Breast epithelium (tissue), 4 donors: ENCODE results near the gene CCDC7. TPM values are rescaled to one million over a fixed set of nuclear protein-coding genes. Genes with fewer than 3 reads are reported as not detected.
"Not testable (repeated sequence)": the region's sequence is repeated elsewhere in the genome, so short reads cannot be mapped to it uniquely, and the experiment has no call there.

Experiments
- DNase-seq, 2 donors: peaks; one replicate each; pipeline ENCODE4 v3.0.0-alpha.2; 2019; ENCODE audit warnings: low spot score in 2 of 2
- H3K27ac ChIP-seq, 2 donors: fragments of 200-600 bp; sonication (generic) in 1 of 2; one replicate each; pipeline ENCODE4 v1.5.1; 2016 to 2019; ENCODE audit warnings: mild to moderate bottlenecking in 1 of 2
- H3K27me3 ChIP-seq, 2 donors: fragments of 200-600 bp; sonication (generic) in 1 of 2; one replicate each; pipeline versions ENCODE4 v1.5.1 to v1.6.0; 2017 to 2019; ENCODE audit warnings: control low read depth in 1 of 2, mild to moderate bottlenecking in 1 of 2
- H3K36me3 ChIP-seq: fragments of 200-600 bp; one replicate; pipeline ENCODE4 v1.5.1; 2019
- H3K4me1 ChIP-seq, 2 donors: fragments of 200-600 bp; sonication (generic); one replicate each; pipeline ENCODE4 v1.5.1; 2016 to 2019; ENCODE audit warnings: control low read depth in 1 of 2
- H3K4me3 ChIP-seq, 3 donors: fragments of 200-600 bp; sonication (generic); 1 replicate in 2 of 3; 2 replicates in 1 of 3; pipeline ENCODE4 v1.5.1; 2016 to 2019; ENCODE audit warnings: mild to moderate bottlenecking in 3 of 3, moderate library complexity in 2 of 3
- H3K9me3 ChIP-seq, 2 donors: fragments of 200-600 bp; sonication (generic) in 1 of 2; one replicate each; pipeline ENCODE4 v1.5.1; 2016 to 2019; ENCODE audit warnings: control low read depth in 1 of 2
- CTCF ChIP-seq, 3 donors: fragments of 450-650 bp; IDR thresholded peaks; one replicate each; pipeline ENCODE4 v1.5.1; 2016 to 2017; ENCODE audit warnings: antibody characterized with exemption in 3 of 3, mild to moderate bottlenecking in 3 of 3, moderate library complexity in 3 of 3
- POLR2A ChIP-seq: fragments of 450-650 bp; IDR thresholded peaks from one replicate; pipeline ENCODE4 v1.6.1; 2016; ENCODE audit warnings: antibody characterized with exemption, mild to moderate bottlenecking, moderate library complexity
- POLR2AphosphoS5 ChIP-seq, 3 donors: sonication (generic); formaldehyde crosslinking; IDR thresholded peaks; one replicate each; pipeline ENCODE4 v1.6.1; 2017; ENCODE audit warnings: antibody characterized with exemption in 3 of 3
- intact Hi-C: fragments of 100-400 bp; cut with DNase I; formaldehyde crosslinking; loops from one replicate; pipeline ENCODE4 v1.15.1; 2023; ENCODE audit warnings: low total_unique reads
- total RNA-seq, 3 donors: library from RNA; depleted of rRNA; stranded (reverse); fragments of >200 nt; gene quantifications; one replicate each; pipeline ENCODE4 v1.1.0, GENCODE V29; 2016

CCDC7 gene
- 10 to 100 TPM; 16.3 to 46.7 (median 34.7) TPM for total RNA-seq

DNA sequence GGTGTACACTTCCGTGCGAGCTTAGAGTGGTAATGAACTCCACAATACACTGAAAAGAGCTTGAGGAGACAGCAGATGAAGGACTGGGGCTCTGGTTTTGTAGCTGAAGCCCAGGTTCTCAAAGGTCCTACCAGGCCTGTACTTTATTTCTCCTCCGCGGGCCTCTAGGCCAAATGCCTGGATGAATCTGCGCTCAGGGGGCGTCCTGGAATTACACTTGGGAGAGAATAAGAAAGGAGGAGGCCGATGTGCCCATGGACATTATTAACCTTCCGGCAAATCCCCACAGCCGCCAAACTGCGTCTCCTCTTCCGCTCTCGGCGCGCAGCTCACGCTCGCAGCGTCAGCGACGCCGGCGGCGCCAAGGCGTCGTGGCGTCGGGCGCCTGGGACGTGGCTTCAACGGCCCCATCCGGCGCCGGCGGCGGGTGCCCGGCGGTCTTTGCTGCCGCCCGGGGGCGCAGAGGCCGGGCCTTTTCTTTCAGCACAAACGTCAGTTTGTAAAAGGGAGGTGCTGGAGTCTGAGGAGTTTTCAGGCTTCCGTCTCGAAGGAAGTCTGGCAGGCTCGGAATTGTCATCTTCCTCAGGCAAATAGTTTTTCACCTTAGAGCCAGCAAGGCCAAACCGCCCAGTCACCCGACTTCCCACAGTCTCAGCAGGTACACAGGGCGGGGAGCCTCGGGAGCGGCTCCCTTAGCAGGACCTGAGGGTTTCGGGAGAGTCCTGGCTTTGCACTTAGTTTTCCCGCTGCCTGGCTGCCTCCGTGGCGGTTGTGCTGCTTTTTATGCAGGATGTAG, at the start of gene CCDC7:
Gene CCDC7, plus strand, starts transcription at position 401 of the 796 bp plus-strand sequence. CDS start 5,503 bp downstream, outside the sequence.
- Histone ChIP-seq H3K9me3 (no peaks in the 10 kb centered on the region), H3K27me3 (no peaks in the 10 kb centered on the region), H3K4me1 (no peaks in the 10 kb centered on the region), H3K36me3 (no peaks in the 10 kb centered on the region), H3K4me3 (peak within 1 kb of the TSS; percentile 69 to 79 (median 78)), H3K27ac (peak within 1 kb of the TSS; percentile 94 to 95)
- intact Hi-C loops: no loop called here
- DNase-seq: peak; percentile 44 to 68
- TF ChIP-seq CTCF (IDR thresholded peaks at IDR 0.05) (peak in 1 of 3 donors; percentile 30), POLR2AphosphoS5 (IDR thresholded peaks at IDR 0.05) (peak in 2 of 3 donors; percentile 54 to 70), POLR2A (no peak)

- H3K27me3 ChIP-seq, H3K36me3 ChIP-seq, H3K4me1 ChIP-seq, intact Hi-C loops, DNase-seq, H3K4me3 ChIP-seq, H3K9me3 ChIP-seq, H3K27ac ChIP-seq: not testable (repeated sequence)
Measured at GRCh38 chr10:32397163-32397562, 48.8 kb upstream of the CCDC7 start.

DNA sequence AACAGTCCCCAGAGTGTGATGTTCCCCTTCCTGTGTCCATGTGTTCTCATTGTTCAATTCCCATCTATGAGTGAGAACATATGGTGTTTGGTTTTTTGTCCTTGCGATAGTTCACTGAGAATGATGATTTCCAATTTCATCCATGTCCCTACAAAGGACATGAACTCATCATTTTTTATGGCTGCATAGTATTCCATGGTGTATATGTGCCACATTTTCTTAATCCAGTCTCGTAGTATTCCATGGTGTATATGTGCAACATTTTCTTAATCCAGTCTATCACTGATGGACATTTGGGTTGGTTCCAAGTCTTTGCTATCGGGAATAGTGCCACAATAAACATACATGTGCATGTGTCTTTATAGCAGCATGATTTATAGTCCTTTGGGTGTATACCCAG, 46.2 kb upstream of the CCDC7 start:
- H3K4me3 ChIP-seq, DNase-seq, H3K9me3 ChIP-seq, H3K27me3 ChIP-seq, H3K4me1 ChIP-seq, intact Hi-C loops, H3K36me3 ChIP-seq, H3K27ac ChIP-seq: not testable (repeated sequence)

- TF ChIP-seq POLR2AphosphoS5 (IDR thresholded peaks at IDR 0.05): no peak
- no peak for TF ChIP-seq CTCF (IDR thresholded peaks at IDR 0.05)
- H3K36me3 ChIP-seq: no peaks in the 10 kb centered on the region
- intact Hi-C loops: no loop called here
Measured at GRCh38 chr10:32400961-32401360, 45.0 kb upstream of the CCDC7 start.

GRCh38 chr10:32402499-32402898, 43.4 kb upstream of the CCDC7 start:
- intact Hi-C loops: no loop called here

More at GRCh38 chr10:32400961-32401360, 45.0 kb upstream of the CCDC7 start:
- Histone ChIP-seq H3K9me3 (no peaks in the 10 kb centered on the region), H3K27ac (no peak overlapping the region), H3K4me3 (no peak overlapping the region), H3K27me3 (no peaks in the 10 kb centered on the region), H3K4me1 (no peaks in the 10 kb centered on the region)
- no peak for DNase-seq

More at GRCh38 chr10:32402499-32402898, 43.4 kb upstream of the CCDC7 start:
- no peak for DNase-seq
- H3K9me3 ChIP-seq: no peaks in the 10 kb centered on the region
- no peak for TF ChIP-seq POLR2AphosphoS5 (IDR thresholded peaks at IDR 0.05)
- TF ChIP-seq POLR2A: no peak
- TF ChIP-seq CTCF (IDR thresholded peaks at IDR 0.05): no peak
- no peaks in the 10 kb centered on the region for H3K4me1 ChIP-seq
- H3K27me3 ChIP-seq: no peaks in the 10 kb centered on the region
- H3K4me3 ChIP-seq: no peak overlapping the region
- H3K36me3 ChIP-seq: no peaks in the 10 kb centered on the region
- no peak overlapping the region for H3K27ac ChIP-seq
